Astrocyte (in vitro differentiated cells and primary cell): ENCODE data around the gene PEX3. TPM values are rescaled to one million over a fixed set of nuclear protein-coding genes. Genes with fewer than 3 reads are reported as not detected.

Experiments
- DNase-seq: peaks from one replicate; pipeline ENCODE4 v3.0.0-alpha.2; 2010; ENCODE audit warnings: low read depth
- FAIRE-seq: peaks from 2 replicates; lab custom pipeline; 2011; peaks lifted over from hg19 to GRCh38; lab: Jason Lieb, UNC
- H2AFZ ChIP-seq: 2 replicates; pipeline ENCODE4 v1.6.0; 2012; ENCODE audit warnings: low read depth, low read length, inconsistent platforms
- H3K27ac ChIP-seq: 2 replicates; pipeline ENCODE4 v1.5.1; 2011; ENCODE audit warnings: low read depth, low read length, inconsistent platforms
- H3K27me3 ChIP-seq: 2 replicates; pipeline ENCODE4 v1.6.0; 2011; ENCODE audit warnings: low read length, inconsistent platforms; ENCODE audit not compliant: insufficient read depth
- H3K36me3 ChIP-seq: 2 replicates; pipeline ENCODE4 v1.5.1; 2011; ENCODE audit warnings: low read length, inconsistent platforms; ENCODE audit not compliant: insufficient read depth
- H3K4me1 ChIP-seq: 2 replicates; pipeline ENCODE4 v1.5.1; 2011; ENCODE audit warnings: low read length, inconsistent platforms; ENCODE audit not compliant: insufficient read depth
- H3K4me2 ChIP-seq: 2 replicates; pipeline ENCODE4 v1.6.0; 2012; ENCODE audit warnings: low read length, inconsistent platforms
- H3K4me3 ChIP-seq: 2 replicates; pipeline ENCODE4 v1.5.1; 2011; ENCODE audit warnings: low read depth, mild to moderate bottlenecking, low read length, inconsistent platforms; ENCODE audit not compliant: insufficient read depth
- H3K79me2 ChIP-seq: 2 replicates; pipeline ENCODE4 v1.6.0; 2012; ENCODE audit warnings: mild to moderate bottlenecking, low read length, inconsistent platforms; ENCODE audit not compliant: insufficient read depth
- H3K9ac ChIP-seq: 2 replicates; pipeline ENCODE4 v1.6.0; 2012; ENCODE audit warnings: mild to moderate bottlenecking, low read length, inconsistent platforms
- H3K9me3 ChIP-seq: 2 replicates; pipeline ENCODE4 v1.5.1; 2012; ENCODE audit warnings: low read depth, mild to moderate bottlenecking, low read length, inconsistent platforms; ENCODE audit not compliant: insufficient read depth
- H4K20me1 ChIP-seq: 2 replicates; pipeline ENCODE4 v1.6.0; 2012; ENCODE audit warnings: low read length, inconsistent platforms; ENCODE audit not compliant: insufficient read depth
- H3K27ac Mint-ChIP-seq: one replicate; pipeline ENCODE4 v1.8.0; 2021; ENCODE audit warnings: mild to moderate bottlenecking, mixed read lengths; ENCODE audit not compliant: unreplicated experiment
- H3K27me3 Mint-ChIP-seq: one replicate; pipeline ENCODE4 v1.8.0; 2021; ENCODE audit warnings: low read depth, mixed read lengths; ENCODE audit not compliant: unreplicated experiment
- H3K36me3 Mint-ChIP-seq: one replicate; pipeline ENCODE4 v1.8.0; 2021; ENCODE audit warnings: low read depth, mixed read lengths; ENCODE audit not compliant: unreplicated experiment
- H3K4me1 Mint-ChIP-seq: one replicate; pipeline ENCODE4 v1.8.0; 2021; ENCODE audit warnings: low read depth, mixed read lengths; ENCODE audit not compliant: unreplicated experiment
- H3K4me3 Mint-ChIP-seq: one replicate; pipeline ENCODE4 v1.8.0; 2021; ENCODE audit warnings: mild to moderate bottlenecking, moderate library complexity, mixed read lengths; ENCODE audit not compliant: unreplicated experiment
- H3K9me3 Mint-ChIP-seq: one replicate; pipeline ENCODE4 v1.8.0; 2021; ENCODE audit warnings: mild to moderate bottlenecking, mixed read lengths; ENCODE audit not compliant: unreplicated experiment
- EZH2 ChIP-seq: IDR thresholded peaks from 2 replicates; pipeline ENCODE4 v1.6.1; 2012; ENCODE audit warnings: mild to moderate bottlenecking, low read length, inconsistent platforms; ENCODE audit not compliant: insufficient read depth
- total RNA-seq: library from RNA; stranded (reverse); gene quantifications from 2 replicates; pipeline ENCODE4 v1.2.1, GENCODE V29; 2021
- TF ChIP-seq, protein P1 (sequence below): IDR thresholded peaks from 2 replicates; pipeline ENCODE4 v1.5.1; 2011; ENCODE audit warnings: low read depth, mild to moderate bottlenecking, inconsistent platforms, low read length, moderate library complexity; ENCODE audit not compliant: insufficient read depth

Gene PEX3
- total RNA-seq, 1 donor from 2014 or later: 14.2 TPM

DNA sequence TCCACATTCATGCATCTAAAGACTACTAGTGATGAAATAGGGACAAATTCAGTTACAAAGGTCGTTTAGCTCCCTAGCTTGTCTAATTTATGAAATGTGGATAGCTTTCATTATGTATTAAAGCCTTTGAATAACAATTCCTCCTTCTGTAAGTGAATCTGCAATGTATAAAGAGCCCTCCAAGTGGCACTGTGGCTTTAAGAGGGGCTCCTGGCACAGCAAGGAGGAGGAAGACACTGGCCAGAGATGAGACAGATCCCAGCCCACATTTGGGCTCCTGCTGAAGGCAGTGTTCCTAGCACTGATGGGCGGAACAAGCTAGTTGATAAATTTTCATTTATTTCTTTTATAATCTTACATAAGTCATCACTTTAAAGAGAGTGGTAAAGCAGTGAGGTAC is 78.5 kb downstream of the PEX3 start:
- H3K4me3 ChIP-seq: no peak overlapping the region
- H3K27me3 ChIP-seq: no peaks in the 10 kb centered on the region
- no peak overlapping the region for H3K4me2 ChIP-seq
- FAIRE-seq (no peak), DNase-seq (no peak)
- no peaks in the 10 kb centered on the region for H3K36me3 ChIP-seq
- no peak overlapping the region for H3K27ac Mint-ChIP-seq
- no peaks in the 10 kb centered on the region for H3K36me3 Mint-ChIP-seq
- H3K79me2 ChIP-seq: no peaks in the 10 kb centered on the region
- H3K27ac ChIP-seq: no peak overlapping the region
- peaks cover 1% of the 10 kb centered on the region for H3K9me3 Mint-ChIP-seq
- H3K4me1 ChIP-seq: no peaks in the 10 kb centered on the region
- no peak overlapping the region for H3K9ac ChIP-seq
- no peak overlapping the region for H3K4me3 Mint-ChIP-seq
- peaks cover 3% of the 10 kb centered on the region for H3K27me3 Mint-ChIP-seq
- no peaks in the 10 kb centered on the region for H3K4me1 Mint-ChIP-seq
- no peaks in the 10 kb centered on the region for H3K9me3 ChIP-seq
- no peak overlapping the region for H2AFZ ChIP-seq
- no peak for TF ChIP-seq EZH2
- TF ChIP-seq, protein P1, sequence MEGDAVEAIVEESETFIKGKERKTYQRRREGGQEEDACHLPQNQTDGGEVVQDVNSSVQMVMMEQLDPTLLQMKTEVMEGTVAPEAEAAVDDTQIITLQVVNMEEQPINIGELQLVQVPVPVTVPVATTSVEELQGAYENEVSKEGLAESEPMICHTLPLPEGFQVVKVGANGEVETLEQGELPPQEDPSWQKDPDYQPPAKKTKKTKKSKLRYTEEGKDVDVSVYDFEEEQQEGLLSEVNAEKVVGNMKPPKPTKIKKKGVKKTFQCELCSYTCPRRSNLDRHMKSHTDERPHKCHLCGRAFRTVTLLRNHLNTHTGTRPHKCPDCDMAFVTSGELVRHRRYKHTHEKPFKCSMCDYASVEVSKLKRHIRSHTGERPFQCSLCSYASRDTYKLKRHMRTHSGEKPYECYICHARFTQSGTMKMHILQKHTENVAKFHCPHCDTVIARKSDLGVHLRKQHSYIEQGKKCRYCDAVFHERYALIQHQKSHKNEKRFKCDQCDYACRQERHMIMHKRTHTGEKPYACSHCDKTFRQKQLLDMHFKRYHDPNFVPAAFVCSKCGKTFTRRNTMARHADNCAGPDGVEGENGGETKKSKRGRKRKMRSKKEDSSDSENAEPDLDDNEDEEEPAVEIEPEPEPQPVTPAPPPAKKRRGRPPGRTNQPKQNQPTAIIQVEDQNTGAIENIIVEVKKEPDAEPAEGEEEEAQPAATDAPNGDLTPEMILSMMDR: no peak
- no peaks in the 10 kb centered on the region for H4K20me1 ChIP-seq

DNA sequence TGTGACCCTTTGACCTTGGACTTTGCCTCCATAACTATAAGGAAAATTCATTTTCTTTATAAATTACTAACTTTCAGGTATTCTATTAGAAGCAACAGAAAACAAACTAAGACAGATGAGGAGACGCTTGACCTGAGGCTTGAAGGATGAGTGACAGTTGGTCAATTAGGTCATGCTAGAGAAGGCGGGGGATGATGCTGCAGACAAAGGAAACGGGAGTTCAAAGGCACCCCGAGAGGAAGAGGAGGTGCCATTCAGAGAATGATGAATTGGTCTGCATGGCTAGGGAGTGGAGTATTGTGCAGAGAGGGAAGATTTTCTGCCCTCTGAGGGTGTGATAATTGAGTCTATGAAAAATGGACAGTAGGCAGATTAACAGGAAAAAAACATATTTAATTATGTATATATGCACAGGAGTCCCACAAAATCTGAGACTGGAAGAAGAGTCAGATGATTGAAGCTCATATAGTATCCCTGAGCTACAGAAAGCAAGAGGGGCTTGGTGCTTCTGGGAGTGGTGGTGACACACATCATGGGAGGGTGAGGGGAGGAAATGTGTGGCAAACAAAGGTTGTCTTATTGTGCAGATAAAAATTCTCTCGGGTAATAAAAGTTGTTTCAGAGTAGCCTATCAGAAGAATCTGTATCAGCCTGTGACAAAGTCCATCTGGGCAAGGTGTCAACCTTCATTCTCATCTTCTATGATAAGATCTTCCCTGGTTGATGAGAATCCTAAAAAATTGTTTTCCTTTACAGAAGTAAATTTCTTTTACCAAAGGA is 81.3 kb downstream of the PEX3 start:
- Histone ChIP-seq H3K4me2 (no peak overlapping the region), H3K27ac (no peak overlapping the region), H3K4me3 (no peak overlapping the region), H4K20me1 (no peaks in the 10 kb centered on the region), H2AFZ (no peak overlapping the region), H3K9me3 (no peaks in the 10 kb centered on the region), H3K27me3 (no peaks in the 10 kb centered on the region), H3K4me1 (peaks cover 4% of the 10 kb centered on the region), H3K9ac (no peak overlapping the region), H3K36me3 (no peaks in the 10 kb centered on the region), H3K79me2 (no peaks in the 10 kb centered on the region)
- Mint-ChIP-seq H3K4me1 (no peaks in the 10 kb centered on the region), H3K4me3 (no peak overlapping the region), H3K9me3 (no peaks in the 10 kb centered on the region), H3K27ac (no peak overlapping the region), H3K27me3 (peaks cover 11% of the 10 kb centered on the region), H3K36me3 (no peaks in the 10 kb centered on the region)
- no peak for FAIRE-seq
- DNase-seq: no peak
- TF ChIP-seq, protein P1: no peak
- no peak for TF ChIP-seq EZH2

DNA sequence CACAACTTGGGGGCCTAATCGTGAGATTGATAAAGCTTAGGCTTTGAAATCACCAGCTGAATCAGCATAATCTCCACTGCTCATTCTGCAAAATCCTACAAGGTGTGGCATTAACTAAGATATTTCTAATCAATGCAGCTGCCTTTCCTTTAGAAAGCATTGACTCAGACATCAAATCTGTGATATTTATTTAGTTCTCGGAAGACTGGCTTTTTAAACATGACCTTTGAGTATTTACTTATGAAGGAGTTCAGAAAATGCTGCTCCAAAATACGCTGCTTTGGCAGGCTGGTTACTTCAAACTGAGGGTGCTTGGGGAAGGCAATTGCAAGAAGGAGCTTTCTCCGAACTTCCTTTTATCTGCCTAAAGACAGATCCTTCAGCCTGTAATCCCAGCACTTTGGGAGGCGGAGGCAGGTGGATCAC is 84.6 kb downstream of the PEX3 start:
- Mint-ChIP-seq H3K9me3 (no peaks in the 10 kb centered on the region), H3K4me1 (no peaks in the 10 kb centered on the region), H3K4me3 (no peak overlapping the region), H3K27me3 (peaks cover 29% of the 10 kb centered on the region), H3K27ac (no peak overlapping the region), H3K36me3 (no peaks in the 10 kb centered on the region)
- Histone ChIP-seq H3K79me2 (peaks cover 7% of the 10 kb centered on the region), H3K27ac (no peak overlapping the region), H3K9ac (no peak overlapping the region), H3K36me3 (no peaks in the 10 kb centered on the region), H3K4me1 (peaks cover 4% of the 10 kb centered on the region), H3K27me3 (no peaks in the 10 kb centered on the region), H4K20me1 (no peaks in the 10 kb centered on the region), H3K9me3 (no peaks in the 10 kb centered on the region), H3K4me3 (no peak overlapping the region), H3K4me2 (no peak overlapping the region), H2AFZ (no peak overlapping the region)
- FAIRE-seq: no peak
- TF ChIP-seq, protein P1: no peak
- no peak for TF ChIP-seq EZH2
- no peak for DNase-seq
